ENCODE results near the gene AKAP7.

AKAP7 gene

GRCh38 chr6:131134220-131134979, 867 bp upstream of the AKAP7 start:
- DNase-seq (ENCODE audit: low read depth in 2 of 2), result no peak

GRCh38 chr6:131134980-131135243, 355 bp upstream of the AKAP7 start:
- no peak for DNase-seq (ENCODE audit: low read depth in 2 of 2)

GRCh38 chr6:131136021-131136786, 937 bp downstream of the AKAP7 start:
- DNase-seq (ENCODE audit: low read depth in 2 of 2), result peak in 1 of 2 experiments; percentile 6

GRCh38 chr6:131139599-131139998, 4.3 kb downstream of the AKAP7 start:
- DNase-seq (ENCODE audit: low read depth in 2 of 2), result no peak

- no peak for DNase-seq (ENCODE audit: low read depth in 2 of 2)
These were observed 8.1 kb downstream of the AKAP7 start for GRCh38 chr6:131143319-131143718.

GRCh38 chr6:131146865-131147264, 11.6 kb downstream of the AKAP7 start:
- DNase-seq (ENCODE audit: low read depth in 2 of 2), result no peak

- no peak for DNase-seq (ENCODE audit: low read depth in 2 of 2)
These were observed 21.1 kb downstream of the AKAP7 start for GRCh38 chr6:131156411-131156810.

GRCh38 chr6:131159578-131159977, 24.3 kb downstream of the AKAP7 start:
- no peak for DNase-seq (ENCODE audit: low read depth in 2 of 2)

GRCh38 chr6:131160254-131160758, 25.0 kb downstream of the AKAP7 start:
- DNase-seq (ENCODE audit: low read depth in 2 of 2), result no peak

- DNase-seq (ENCODE audit: low read depth in 2 of 2), result no peak
These were observed 26.7 kb downstream of the AKAP7 start for GRCh38 chr6:131161987-131162386.

GRCh38 chr6:131163886-131164285, 28.6 kb downstream of the AKAP7 start:
- no peak for DNase-seq (ENCODE audit: low read depth in 2 of 2)

- no peak for DNase-seq (ENCODE audit: low read depth in 2 of 2)
These were observed 29.2 kb downstream of the AKAP7 start for GRCh38 chr6:131164506-131164905.

GRCh38 chr6:131167773-131168172, 32.5 kb downstream of the AKAP7 start:
- no peak for DNase-seq (ENCODE audit: low read depth in 2 of 2)

GRCh38 chr6:131169613-131170012, 34.3 kb downstream of the AKAP7 start:
- no peak for DNase-seq (ENCODE audit: low read depth in 2 of 2)

GRCh38 chr6:131172222-131172621, 37.0 kb downstream of the AKAP7 start:
- DNase-seq (ENCODE audit: low read depth in 2 of 2), result no peak

GRCh38 chr6:131173680-131174079, 38.4 kb downstream of the AKAP7 start:
- peak; percentile 19 to 25 for DNase-seq (ENCODE audit: low read depth in 2 of 2)

GRCh38 chr6:131175564-131175963, 40.3 kb downstream of the AKAP7 start:
- no peak for DNase-seq (ENCODE audit: low read depth in 2 of 2)

GRCh38 chr6:131177996-131178395, 42.7 kb downstream of the AKAP7 start:
- no peak for DNase-seq (ENCODE audit: low read depth in 2 of 2)

GRCh38 chr6:131182991-131183425, 47.7 kb downstream of the AKAP7 start:
- peak in 1 of 2 experiments; percentile 6 for DNase-seq (ENCODE audit: low read depth in 2 of 2)

- no peak for DNase-seq (ENCODE audit: low read depth in 2 of 2)
These were observed 48.3 kb downstream of the AKAP7 start for GRCh38 chr6:131183427-131184095.

- no peak for DNase-seq (ENCODE audit: low read depth in 2 of 2)
These were observed 56.3 kb downstream of the AKAP7 start for GRCh38 chr6:131191590-131191989.

GRCh38 chr6:131197716-131198115, 62.4 kb downstream of the AKAP7 start:
- no peak for DNase-seq (ENCODE audit: low read depth in 2 of 2)
